HG03558 (cell line): ENCODE measurements around the gene CACNG6.
"Not testable (repeated sequence)": the region's sequence is repeated elsewhere in the genome, so short reads cannot be mapped to it uniquely, and the experiment has no call there.

Source experiments
- ATAC-seq: cut with Tn5 transposase; IDR thresholded peaks from one replicate; pipeline ENCODE4 v1.9.1; 2021; ENCODE audit warnings: moderate number of reproducible peaks; ENCODE audit not compliant: unreplicated experiment; ENCODE audit errors: extremely low read depth

Gene CACNG6, protein sequence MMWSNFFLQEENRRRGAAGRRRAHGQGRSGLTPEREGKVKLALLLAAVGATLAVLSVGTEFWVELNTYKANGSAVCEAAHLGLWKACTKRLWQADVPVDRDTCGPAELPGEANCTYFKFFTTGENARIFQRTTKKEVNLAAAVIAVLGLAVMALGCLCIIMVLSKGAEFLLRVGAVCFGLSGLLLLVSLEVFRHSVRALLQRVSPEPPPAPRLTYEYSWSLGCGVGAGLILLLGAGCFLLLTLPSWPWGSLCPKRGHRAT

DNA sequence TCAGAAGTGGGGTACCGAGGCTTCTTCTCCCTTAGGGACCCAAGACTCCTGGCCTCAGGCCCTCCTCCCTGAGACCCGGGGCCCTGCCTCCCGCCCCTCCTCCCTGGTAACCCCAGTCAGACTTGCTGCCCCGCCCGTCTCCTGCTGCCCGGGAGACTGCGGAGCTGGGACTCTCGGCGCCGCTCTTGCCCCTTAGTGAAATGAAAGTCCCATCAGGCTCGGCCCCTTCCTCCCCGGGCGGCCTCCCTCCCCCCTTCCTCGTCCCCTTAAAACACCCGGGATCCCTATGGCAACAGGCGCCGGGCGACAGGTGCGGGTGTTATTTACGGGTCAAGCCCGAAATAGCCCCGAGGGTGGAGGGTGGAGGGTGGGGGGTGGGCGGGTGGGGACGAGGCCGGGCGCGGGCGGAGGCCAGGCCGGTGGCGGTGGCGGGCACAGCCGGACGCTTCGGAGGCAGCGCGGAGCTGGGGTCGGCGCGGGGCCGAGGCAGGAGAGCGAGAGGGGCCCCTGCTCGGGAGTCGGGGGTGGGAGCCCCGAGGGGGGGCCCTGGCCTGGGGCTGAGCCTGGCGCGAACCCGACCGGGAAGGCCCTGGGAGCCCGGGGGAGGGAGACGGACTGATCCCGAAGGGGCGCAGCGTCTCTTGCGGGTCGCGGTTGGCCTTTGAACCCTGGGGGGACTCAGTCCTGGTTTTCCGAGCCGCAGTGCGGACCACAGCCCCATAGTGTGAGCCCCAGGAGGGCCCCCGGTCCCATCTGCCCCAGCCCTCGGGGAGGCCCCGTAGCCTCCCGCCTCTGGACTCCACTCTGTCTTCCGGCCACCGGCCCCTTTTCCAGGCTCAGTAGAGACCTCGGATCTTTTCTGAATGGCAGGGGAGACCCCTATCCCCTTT, at the start of gene CACNG6:
Gene CACNG6, plus strand, starts transcription at position 414 of the 890 bp plus-strand sequence. CDS start 1,241 bp downstream, outside the sequence.
- no peak for ATAC-seq

DNA sequence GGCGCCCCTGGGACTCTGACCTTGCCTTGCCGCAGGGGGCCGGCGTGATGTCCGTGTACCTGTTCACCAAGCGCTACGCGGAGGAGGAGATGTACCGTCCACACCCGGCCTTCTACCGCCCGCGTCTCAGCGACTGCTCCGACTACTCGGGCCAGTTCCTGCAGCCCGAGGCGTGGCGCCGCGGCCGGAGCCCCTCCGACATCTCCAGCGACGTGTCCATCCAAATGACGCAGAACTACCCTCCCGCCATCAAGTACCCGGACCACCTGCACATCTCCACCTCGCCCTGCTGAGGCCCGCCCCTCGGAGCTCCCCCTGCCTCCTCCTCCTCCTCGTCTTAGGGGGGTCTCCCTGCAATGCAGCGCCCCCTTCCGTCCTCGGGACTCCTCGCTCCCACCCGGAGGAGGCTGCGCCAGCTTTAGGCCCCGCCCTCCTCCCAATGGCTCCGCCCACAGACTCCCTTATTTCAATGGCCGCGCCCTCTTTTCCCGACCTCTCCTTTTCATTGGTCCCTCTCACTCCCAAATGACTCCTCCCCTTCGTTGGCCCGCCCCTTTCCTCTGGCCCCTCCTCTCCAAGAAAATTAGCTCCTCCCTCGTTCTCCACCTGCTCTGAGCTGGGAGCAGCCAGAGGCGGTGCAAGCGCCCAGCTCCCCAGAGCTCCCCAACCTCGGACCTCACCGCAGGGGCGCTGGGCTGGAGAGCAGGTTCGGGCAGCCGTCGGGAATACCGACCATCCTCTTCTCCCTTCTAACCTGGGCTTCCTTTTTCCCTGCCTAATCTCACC, 49.2 kb upstream of the CACNG6 start:
- no peak for ATAC-seq

DNA sequence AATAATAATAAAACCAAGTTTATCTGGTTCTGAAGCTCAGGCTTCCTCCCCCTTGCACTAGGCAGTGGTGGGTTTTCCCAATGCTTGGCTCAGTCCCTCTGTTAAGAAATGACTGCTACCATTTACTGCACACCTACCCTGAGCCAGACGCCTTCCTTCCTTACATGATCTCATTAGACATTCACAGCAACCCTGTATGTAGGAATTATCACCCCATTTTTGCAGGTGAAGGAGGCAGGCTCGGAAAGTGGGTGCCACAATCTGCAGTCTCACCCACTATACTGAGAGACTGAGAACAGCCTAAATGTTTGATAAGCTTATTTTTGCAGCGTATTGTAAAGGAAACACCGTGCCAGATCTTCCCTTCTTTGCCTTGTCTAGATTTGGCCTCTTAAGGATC, 47.0 kb upstream of the CACNG6 start:
- no peak for ATAC-seq

DNA sequence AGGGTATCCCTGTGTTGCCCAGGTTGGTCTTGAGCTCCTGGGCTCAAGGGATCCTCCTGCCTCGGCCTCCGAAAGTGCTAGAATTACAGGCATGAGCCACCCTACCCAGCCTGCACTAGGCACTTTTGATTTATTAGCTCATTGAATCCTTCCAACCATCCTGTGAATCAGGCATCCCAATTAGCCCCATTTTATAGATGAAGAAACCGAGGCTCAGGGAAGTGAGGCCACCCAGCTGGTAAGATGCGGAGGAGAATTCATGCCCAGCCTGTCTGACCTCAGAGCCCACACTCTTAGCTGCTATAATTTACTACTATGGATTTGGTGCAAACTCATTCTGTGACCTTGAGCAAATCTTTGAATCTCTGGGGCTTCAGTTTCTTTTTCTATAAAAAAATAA, 46.5 kb upstream of the CACNG6 start:
- no peak for ATAC-seq

DNA sequence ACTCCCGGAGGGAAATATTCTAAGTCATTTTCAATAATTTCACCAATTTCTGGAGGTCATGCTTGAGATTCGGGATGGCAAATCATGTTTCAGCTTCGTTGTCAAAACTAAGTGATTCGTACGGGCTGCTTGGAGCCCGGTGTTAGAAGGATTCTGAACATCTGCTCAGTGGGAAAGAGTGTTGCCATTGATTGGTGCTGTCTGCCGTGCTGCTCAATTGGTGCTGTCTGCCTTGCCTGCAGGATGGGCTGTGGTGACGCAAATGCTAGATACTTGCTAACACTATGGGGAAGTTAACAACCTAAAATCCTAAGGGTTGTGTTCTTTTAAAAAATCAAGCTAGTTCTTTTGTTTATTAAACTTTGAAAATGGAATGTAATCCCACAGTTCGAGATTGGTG, 46.0 kb upstream of the CACNG6 start:
- no peak for ATAC-seq

DNA sequence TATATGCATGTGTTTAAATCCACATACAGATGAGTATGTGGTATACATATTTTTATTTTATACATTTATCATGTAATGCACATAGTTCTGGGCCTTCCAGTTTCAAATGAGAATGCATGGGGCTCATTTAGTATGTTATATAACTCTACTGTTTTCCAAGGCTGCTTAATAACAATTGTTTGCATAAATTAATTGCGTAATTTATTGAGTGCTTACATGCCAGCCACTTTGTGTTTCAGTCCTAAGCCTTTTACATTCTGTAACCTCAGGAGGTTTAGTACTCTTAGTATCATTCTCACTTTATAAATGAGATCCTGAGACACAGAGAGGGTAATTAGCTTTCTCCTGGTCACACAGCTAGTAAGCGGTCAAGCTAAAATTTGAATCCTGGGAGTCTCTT, 45.4 kb upstream of the CACNG6 start:
- no peak for ATAC-seq

DNA sequence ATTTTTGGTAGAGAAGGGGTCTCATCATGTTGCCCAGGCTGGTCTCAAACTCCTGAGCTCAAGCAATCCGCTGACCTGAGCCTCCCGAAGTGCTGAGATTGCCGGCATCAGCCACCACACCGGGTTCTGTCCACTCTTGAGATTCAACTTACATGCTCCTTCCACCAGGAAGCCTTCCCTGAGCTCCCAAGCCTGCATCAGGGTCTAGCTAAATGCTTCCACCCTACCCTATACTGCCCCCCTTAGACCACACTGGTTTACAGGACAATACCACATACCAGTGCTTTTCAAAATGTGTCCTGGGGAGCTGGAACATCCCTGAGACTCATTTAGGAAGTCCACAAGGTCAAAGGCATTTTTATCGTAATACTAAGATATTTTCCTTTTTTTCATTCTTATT, 43.8 kb upstream of the CACNG6 start:
- no peak for ATAC-seq

DNA sequence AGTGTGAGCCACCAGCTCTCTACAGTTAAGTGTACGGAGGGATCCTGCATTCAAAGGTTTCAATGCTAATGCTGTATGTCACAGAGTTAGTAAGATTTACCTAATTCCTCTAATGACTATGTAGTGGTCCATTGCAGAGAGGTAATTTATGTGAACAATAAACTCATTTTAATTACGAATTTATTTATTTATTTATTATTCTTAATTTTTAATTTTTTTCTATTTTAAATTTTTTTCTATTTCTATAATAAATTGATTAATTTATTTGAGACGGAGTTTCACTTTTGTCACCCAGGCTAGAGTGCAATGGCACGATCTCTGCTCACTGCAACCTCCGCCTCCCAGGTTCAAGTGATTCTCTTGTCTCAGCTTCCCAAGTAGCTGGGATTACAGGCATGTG, 42.8 kb upstream of the CACNG6 start:
- ATAC-seq = not testable (repeated sequence)

DNA sequence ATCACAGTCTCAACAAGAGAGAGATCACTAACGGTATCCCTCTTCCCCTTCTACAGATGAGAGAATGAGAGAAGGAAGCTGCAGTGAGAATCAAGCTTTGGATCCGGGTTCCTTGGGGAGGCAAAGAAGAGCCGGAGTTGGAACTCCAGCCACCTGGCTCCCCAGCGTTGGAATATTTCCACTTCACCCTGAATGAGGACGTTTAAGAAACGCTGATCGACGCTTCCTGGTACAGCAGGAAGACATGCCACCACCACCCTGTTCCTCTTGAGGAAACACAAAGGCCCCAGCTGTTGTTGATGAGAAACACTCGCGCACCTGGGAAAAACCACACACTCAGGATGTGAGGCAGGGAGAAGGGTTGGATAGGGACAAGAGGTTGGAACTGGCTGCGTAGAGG, 40.0 kb upstream of the CACNG6 start:
- ATAC-seq = no peak

DNA sequence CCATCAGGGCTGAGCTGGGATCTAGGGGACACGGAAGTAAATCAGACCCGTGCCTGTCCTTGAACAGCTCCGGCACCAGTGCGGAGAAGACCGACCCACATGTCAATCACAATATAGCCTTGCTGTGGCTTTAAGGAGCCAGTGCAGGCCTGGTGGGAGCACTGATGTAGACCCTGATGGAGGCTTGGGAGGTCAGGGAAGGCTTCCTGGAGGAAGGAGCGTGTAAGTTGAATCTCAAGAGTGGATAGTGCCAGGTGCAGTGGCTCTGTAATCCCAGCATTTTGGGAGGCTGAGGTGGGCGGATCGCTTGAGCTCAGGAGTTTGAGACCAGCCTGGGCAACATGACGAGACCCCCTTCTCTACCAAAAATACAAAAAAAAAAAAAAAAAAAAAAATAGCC, 39.5 kb upstream of the CACNG6 start:
- no peak for ATAC-seq

DNA sequence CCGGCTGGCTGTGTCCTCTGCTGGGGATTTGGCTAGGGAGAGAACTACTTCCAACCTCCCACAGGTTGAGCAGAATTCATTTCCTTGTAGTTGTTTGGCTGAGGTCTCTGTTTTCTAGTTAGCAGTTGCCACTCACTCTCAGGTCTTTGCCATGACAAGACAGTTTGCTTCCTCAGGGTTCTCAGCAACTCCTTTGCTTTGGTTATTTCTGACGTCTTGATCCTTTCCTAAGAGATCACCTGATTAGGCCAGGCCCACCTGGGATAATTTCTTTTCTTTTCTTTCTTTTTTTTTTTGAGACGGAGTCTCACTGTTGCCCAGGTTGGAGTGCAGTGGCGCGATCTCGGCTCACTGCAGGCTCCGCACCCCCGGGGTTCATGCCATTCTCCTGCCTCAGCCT, 38.1 kb upstream of the CACNG6 start:
- ATAC-seq = no peak

DNA sequence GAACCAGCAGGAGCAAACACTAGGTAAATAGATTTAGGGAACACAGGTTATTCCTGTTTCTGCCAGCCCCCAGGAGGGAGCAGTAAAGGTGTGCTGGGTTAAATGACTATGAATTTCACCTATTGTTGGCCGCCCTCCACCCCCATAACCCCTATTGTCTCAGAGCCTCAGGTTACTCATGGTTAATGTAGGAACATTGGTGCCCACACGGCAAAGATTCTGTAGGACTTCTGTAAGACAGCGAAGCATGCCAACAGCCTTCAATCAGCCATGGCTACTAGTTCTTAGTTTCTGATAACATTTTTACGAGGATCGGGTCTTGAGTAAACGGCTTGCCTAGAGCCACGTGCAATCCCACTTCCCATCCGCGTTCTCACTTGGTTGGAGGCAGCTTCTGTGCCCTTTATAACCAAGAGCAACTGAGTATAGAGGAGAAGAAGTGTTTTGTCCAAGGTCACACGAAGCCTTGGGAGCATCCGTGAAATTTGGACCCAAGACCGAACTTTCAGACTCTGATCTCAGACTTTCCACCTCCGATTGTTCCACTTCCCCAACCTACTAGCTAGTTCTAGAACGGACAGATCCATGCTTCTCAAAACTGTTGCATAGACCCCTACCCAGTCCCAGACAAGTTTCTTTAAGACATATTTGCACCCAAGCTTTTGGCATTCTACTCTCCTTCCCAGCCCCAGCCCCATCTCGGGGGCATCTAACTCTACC, 33.8 kb upstream of the CACNG6 start:
- no peak for ATAC-seq

DNA sequence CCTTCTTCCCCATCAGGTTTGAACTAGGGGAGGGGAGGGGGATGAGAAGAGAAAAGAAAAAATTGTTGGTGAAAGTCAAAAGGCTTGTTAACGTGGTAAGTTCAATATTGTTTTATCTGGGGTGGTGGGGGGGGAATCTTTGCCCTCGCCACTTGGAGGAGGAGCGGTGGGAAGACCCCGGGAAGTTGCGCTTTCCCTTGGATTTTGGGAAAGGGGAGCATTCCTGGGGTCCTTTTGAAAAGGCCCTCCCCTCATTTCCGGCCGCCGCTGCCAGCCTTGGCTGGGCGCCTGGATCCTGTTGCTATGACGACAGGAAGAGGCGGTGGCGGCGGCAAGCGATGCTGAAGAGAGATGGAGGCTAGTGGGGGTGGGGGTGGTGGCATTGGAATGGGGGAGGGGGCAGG, 33.3 kb upstream of the CACNG6 start:
- ATAC-seq = no peak

DNA sequence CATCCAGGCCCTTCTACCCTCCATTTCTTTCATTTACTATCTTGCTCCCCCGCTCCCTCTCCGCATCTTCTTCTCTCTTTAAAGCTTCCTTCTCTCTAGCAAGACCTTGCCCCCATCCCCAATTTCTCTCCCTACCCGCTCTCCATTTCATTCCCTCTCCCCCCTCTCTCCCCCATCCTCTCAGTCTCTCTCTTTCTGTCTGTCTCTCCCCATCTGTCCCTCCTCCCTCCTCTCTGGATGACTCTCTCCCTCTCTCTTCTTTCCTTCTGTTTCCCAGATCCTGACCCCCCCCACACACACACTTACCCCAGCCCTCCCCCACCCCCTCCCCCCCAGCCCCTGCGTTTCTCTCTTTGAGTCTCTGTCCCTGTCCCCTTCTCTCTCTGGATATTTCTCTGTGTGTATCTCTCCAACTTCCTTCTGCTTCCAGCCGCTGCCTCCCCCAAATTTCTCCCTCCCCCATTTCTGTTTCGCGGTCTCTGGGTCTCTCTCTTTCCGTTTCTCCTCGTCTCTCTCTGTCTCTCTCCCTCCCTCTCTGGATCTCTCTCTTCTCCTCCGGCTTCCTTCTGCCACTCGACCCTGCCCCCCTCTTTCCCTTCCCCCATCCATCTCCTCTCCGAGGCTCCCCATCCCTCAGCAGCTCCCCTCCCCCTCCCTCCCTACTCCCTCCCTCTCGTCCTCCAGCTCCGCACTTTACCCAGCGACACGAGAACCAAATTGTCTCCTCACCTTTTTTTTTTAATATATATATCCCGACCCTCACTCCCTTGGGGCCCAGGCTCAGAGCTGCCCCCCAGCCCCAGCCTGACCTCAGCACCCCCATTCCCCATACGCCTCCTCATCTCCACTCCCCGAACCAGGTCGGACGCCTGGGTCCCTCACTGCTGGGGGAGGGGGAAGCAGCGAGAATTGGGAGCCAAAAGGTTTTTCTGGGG, 32.3 kb upstream of the CACNG6 start:
- no peak for ATAC-seq

DNA sequence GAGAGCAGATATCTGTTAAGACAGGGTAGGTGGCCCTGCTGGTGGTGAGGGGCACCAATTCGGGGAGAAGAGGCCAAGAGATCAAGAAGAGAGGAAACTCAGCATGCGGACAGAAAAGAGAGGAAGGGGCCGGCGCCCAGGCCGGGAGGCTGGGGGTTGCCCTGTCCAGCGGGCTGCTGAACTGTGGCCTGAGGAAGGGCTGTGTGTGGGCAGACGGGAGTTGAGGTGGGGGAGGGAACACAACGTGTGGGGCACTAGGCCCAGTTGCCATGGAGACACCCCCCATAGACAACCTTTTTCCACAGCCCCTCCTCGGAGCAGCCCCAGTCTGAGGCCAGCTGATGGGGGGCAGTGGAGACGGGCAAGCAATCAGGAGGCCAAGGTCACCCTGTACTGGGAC, 31.2 kb upstream of the CACNG6 start:
- ATAC-seq = no peak

DNA sequence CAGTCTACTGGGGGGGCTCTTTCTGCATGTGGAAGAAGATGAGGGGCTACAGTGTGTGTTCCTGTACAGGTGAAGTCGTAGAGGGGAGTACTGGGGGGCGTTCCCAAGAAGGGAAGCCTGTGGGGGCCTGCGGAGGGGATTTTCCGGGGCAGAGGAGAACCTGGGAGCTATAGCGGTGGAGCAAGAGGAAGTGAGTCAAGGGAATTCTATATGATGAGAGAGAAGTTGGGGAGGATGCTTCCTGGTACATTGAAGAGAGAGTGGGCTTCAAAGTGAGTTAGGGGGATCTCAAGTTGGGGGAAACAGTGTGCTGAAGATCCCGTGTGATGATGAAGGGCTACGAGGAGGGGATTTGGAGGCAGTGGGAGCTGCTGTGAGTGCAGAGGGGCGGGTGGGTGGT, 30.6 kb upstream of the CACNG6 start:
- no peak for ATAC-seq

DNA sequence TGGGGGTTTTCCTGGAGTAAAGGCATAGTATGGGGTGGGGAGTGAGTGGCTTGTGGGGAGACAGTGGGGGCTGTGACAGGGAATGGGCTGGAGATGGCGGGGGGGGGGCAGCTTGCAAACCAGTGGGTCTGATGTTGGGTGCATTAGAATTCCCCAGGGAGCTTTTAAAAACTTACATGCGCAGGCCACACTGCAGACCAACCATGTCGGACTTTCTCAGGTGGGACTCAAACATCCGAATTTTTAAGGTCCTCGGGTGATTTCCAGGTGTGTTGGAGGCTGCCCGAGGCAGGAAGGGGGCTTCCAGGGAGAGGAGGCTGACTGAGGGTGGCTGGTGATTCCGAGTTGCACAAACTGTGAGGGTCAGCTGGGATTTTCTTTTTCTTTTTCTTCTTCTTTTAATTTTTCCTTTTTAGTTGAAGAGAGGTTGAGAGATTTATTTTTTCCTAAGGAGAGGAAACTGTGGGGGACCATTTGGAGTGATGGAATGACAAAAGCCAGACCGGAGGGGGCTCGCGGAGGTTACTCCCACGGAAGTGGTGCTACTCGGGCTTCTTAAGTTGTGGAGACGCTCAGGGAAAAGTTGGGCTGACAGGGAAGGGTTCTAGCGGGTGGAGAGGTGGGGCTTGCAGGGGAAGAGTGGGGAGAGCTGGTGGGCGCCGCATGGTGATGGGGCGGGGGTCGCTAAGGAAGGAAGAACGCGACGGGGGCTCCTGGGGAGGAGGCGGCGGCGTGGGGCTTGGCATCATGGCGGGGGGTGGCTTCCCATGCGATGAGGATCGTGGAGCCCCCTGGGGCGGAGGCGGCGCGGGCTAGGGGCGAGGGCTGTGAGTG, 29.7 kb upstream of the CACNG6 start:
- no peak for ATAC-seq

DNA sequence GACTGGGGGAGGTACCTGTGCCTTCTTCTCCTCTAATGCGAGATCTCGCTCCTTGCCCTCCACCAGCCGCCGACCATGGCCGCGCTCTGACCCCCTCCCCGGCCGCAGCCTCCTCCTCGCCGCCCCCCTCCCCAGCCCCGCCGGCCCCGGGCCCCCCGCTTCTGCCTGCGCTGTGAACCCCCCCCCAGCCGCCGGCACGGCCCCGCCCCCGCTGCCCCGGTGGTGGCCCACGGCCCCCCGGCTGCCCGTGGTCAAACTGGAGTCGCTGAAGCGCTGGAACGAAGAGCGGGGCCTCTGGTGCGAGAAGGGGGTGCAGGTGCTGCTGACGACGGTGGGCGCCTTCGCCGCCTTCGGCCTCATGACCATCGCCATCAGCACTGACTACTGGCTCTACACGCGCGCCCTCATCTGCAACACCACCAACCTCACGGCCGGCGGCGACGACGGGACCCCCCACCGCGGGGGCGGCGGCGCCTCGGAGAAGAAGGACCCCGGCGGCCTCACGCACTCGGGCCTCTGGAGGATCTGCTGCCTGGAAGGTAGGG, 28.5 kb upstream of the CACNG6 start, which contains the start of gene CACNG8:
Gene CACNG8, plus strand, starts transcription at position 51 of the 545 bp plus-strand sequence.
- no peak for ATAC-seq
